Activated CD4-positive, alpha-beta T cell treated with anti-CD3 and anti-CD28 coated beads, Interleukin-10, Interleukin-2, amounts not matched to agents 100 ng/mL and 50 ng/mL, durations not matched to agents 16 hours and 8 hours (primary cell): ENCODE data around the gene TBRG1.
"Not testable (repeated sequence)": the region's sequence is repeated elsewhere in the genome, so short reads cannot be mapped to it uniquely, and the experiment has no call there.

Source experiments
- DNase-seq: peaks from one replicate; pipeline ENCODE4 v3.0.0-alpha.2; 2020

TBRG1 gene

GRCh38 chr11:124622531-124623451 lies at the start of gene TBRG1:
TBRG1 (plus strand) TSS chr11:124622864; CDS start chr11:124623084, 220 bp downstream.
- DNase-seq, result peak; percentile 90

- DNase-seq, result no peak
Measured at GRCh38 chr11:124577716-124578427, 44.8 kb upstream of the TBRG1 start.

GRCh38 chr11:124578761-124579160 lies 43.9 kb upstream of the TBRG1 start:
- DNase-seq, result no peak

- no peak for DNase-seq
Measured at GRCh38 chr11:124581817-124582216, 40.8 kb upstream of the TBRG1 start.

- no peak for DNase-seq
Measured at GRCh38 chr11:124582565-124582964, 40.1 kb upstream of the TBRG1 start.

GRCh38 chr11:124583781-124584180 lies 38.9 kb upstream of the TBRG1 start:
- DNase-seq, result no peak

GRCh38 chr11:124584681-124585372 lies 37.8 kb upstream of the TBRG1 start:
- no peak for DNase-seq

GRCh38 chr11:124586238-124586860 lies 36.3 kb upstream of the TBRG1 start:
- peak; percentile 57 for DNase-seq

- DNase-seq, result no peak
Measured at GRCh38 chr11:124591430-124591829, 31.2 kb upstream of the TBRG1 start.

- DNase-seq, result no peak
Measured at GRCh38 chr11:124592627-124593026, 30.0 kb upstream of the TBRG1 start.

GRCh38 chr11:124595302-124595701 lies 27.4 kb upstream of the TBRG1 start:
- DNase-seq, result no peak

- no peak for DNase-seq
Measured at GRCh38 chr11:124597626-124598025, 25.0 kb upstream of the TBRG1 start.

GRCh38 chr11:124600621-124601320 lies 21.9 kb upstream of the TBRG1 start:
- no peak for DNase-seq

GRCh38 chr11:124602193-124602592 lies 20.5 kb upstream of the TBRG1 start:
- no peak for DNase-seq

- not testable (repeated sequence) for DNase-seq
Measured at GRCh38 chr11:124602723-124603122, 19.9 kb upstream of the TBRG1 start.

GRCh38 chr11:124605719-124606118 lies 16.9 kb upstream of the TBRG1 start:
- DNase-seq, result no peak

GRCh38 chr11:124608147-124608546 lies 14.5 kb upstream of the TBRG1 start:
- no peak for DNase-seq

GRCh38 chr11:124610295-124610694 lies 12.4 kb upstream of the TBRG1 start:
- no peak for DNase-seq

GRCh38 chr11:124611064-124611463 lies 11.6 kb upstream of the TBRG1 start, which contains the start of gene PANX3:
PANX3 (plus strand) TSS chr11:124611428; CDS start chr11:124611557, 129 bp downstream.
- DNase-seq, result no peak

GRCh38 chr11:124612045-124612444 lies 10.6 kb upstream of the TBRG1 start:
- DNase-seq, result peak; percentile 33

- DNase-seq, result no peak
Measured at GRCh38 chr11:124612567-124613246, 10.0 kb upstream of the TBRG1 start.
